ENCODE measurements around the gene SH3GL1. TPM values are rescaled to one million over a fixed set of nuclear protein-coding genes. Genes with fewer than 3 reads are reported as not detected.

The SH3GL1 gene
- total RNA-seq, 2 experiments from 2014 or later: 40.3 to 41.1 TPM

DNA sequence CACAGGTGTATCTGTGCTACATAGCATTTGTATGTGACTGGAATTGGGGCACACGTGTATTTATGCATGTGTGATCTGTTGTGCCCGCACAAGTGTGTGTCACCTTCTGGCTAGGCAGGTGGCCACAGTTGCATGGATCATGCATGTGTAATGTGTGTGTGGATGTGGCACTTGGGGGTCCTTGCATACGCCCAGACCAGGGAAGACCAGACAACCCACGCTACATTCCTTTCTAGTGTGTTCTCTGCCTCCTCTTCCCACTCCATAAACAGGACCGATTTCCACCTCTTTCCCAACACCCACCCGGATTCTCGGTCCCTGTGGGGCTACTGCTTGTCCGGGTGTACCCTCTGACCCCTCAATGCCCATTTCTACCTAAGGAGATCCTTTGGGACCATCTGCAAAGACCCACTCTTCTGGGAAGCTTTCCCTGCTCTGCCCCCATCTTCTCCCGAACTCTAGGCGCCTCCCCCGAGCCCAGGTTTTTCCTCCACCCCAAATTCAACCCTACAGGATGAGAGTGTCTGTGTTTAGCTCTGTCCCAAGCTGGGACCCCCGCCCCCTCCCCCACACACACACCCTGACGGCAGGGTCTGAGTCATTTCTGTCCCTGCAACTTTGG is 74.0 kb downstream of the SH3GL1 start:
- H3K4me3 Mint-ChIP-seq: peak overlapping the region; percentile 53
- no peak overlapping the region for H3K27ac Mint-ChIP-seq
- H3K4me1 Mint-ChIP-seq: peaks cover 22% of the 10 kb centered on the region
- peaks cover 14% of the 10 kb centered on the region for H3K36me3 Mint-ChIP-seq
- no peak for DNase-seq
- peaks cover 1% of the 10 kb centered on the region for H3K9me3 Mint-ChIP-seq
- no peaks in the 10 kb centered on the region for H3K27me3 Mint-ChIP-seq

DNA sequence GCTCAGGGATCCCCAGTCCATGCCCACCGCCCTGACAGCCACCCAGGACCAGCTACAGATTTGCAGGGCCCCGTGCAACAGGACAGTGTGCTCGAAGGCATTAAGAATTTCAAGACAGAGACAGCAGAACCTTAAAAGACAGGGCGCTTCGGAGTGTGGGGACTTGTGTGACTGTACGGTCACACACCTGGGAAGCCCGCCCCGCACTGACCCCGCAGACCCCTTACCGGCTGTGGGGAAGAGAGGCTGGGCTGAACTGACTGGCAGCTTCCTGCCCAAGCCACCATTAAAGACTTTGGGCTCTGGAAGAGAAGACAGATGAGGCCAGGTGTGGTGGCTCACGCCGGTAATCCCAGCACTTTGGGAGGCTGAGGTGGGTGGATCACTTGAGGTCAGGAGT is 76.1 kb downstream of the SH3GL1 start:
- peaks cover 10% of the 10 kb centered on the region for H3K9me3 Mint-ChIP-seq
- peaks cover 17% of the 10 kb centered on the region for H3K4me1 Mint-ChIP-seq
- H3K4me3 Mint-ChIP-seq: no peak overlapping the region
- H3K27me3 Mint-ChIP-seq: no peaks in the 10 kb centered on the region
- H3K27ac Mint-ChIP-seq: no peak overlapping the region
- no peak for DNase-seq
- H3K36me3 Mint-ChIP-seq: peaks cover 12% of the 10 kb centered on the region

DNA sequence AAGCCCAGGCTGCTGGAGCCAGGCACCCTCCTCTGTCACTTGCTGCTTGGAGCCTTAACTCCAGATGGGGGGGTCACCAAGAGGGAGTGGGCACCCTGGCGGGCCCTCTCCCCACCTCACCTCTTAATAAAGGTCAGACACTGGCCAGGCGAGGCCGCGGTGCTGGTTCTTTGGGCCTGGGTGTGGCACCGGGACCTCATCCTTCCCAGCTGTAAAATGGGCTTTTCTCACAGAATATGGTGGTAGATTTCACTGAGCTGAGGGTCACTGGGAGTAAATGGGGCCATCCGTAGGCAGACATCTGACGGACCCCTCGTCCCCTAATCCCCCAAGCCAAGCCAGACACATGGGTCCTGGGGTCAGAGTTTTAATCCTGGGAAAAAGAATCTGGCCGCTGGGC is 76.7 kb downstream of the SH3GL1 start:
- no peak overlapping the region for H3K27ac Mint-ChIP-seq
- peaks cover 16% of the 10 kb centered on the region for H3K4me1 Mint-ChIP-seq
- peaks cover 13% of the 10 kb centered on the region for H3K36me3 Mint-ChIP-seq
- no peak overlapping the region for H3K4me3 Mint-ChIP-seq
- H3K27me3 Mint-ChIP-seq: no peaks in the 10 kb centered on the region
- DNase-seq: no peak
- peaks cover 12% of the 10 kb centered on the region for H3K9me3 Mint-ChIP-seq

DNA sequence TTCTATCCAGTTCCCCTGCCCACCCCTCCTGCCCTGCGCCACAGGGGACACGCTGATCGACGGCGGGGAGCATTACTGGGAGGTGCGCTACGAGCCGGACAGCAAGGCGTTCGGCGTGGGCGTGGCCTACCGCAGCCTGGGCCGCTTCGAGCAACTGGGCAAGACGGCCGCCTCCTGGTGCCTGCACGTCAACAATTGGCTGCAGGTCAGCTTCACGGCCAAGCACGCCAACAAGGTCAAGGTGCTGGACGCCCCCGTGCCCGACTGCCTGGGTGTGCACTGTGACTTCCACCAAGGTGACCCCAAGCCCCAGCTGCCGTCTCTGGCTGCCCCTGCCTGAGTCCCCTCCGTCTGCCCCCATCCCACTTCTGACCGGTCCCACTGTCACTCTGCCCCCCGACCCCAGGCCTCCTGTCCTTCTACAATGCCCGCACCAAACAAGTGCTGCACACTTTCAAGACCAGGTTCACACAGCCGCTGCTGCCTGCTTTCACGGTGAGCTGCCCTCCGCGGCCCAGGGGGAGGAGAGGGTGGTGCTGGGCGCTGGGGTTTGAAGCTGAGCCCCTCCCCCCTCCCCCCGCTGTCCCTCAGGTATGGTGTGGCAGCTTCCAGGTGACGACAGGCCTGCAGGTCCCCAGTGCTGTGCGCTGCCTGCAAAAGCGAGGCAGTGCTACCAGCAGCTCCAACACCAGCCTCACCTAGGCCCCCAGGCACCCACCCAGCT is 77.2 kb downstream of the SH3GL1 start:
- H3K9me3 Mint-ChIP-seq: peaks cover 12% of the 10 kb centered on the region
- peaks cover 13% of the 10 kb centered on the region for H3K36me3 Mint-ChIP-seq
- no peak for DNase-seq
- H3K27ac Mint-ChIP-seq: no peak overlapping the region
- H3K4me3 Mint-ChIP-seq: no peak overlapping the region
- peaks cover 16% of the 10 kb centered on the region for H3K4me1 Mint-ChIP-seq
- H3K27me3 Mint-ChIP-seq: no peaks in the 10 kb centered on the region

- no peak overlapping the region for H3K27ac Mint-ChIP-seq
- peaks cover 12% of the 10 kb centered on the region for H3K36me3 Mint-ChIP-seq
Observed at GRCh38 chr19:4320419-4320818, 79.9 kb downstream of the SH3GL1 start.

GRCh38 chr19:4319067-4319718 is 81.2 kb downstream of the SH3GL1 start:
- H3K36me3 Mint-ChIP-seq: peaks cover 11% of the 10 kb centered on the region
- H3K27ac Mint-ChIP-seq: no peak overlapping the region
- H3K9me3 Mint-ChIP-seq: peaks cover 10% of the 10 kb centered on the region
- no peaks in the 10 kb centered on the region for H3K27me3 Mint-ChIP-seq
- no peak for DNase-seq
- no peak overlapping the region for H3K4me3 Mint-ChIP-seq
- no peaks in the 10 kb centered on the region for H3K4me1 Mint-ChIP-seq

More at GRCh38 chr19:4320419-4320818, 79.9 kb downstream of the SH3GL1 start:
- no peak overlapping the region for H3K4me3 Mint-ChIP-seq
- peaks cover 10% of the 10 kb centered on the region for H3K9me3 Mint-ChIP-seq
- DNase-seq: no peak
- H3K27me3 Mint-ChIP-seq: no peaks in the 10 kb centered on the region
- no peaks in the 10 kb centered on the region for H3K4me1 Mint-ChIP-seq

GRCh38 chr19:4318460-4318859 is 81.9 kb downstream of the SH3GL1 start:
- Mint-ChIP-seq H3K4me1 (no peaks in the 10 kb centered on the region), H3K36me3 (peaks cover 11% of the 10 kb centered on the region), H3K4me3 (no peak overlapping the region), H3K9me3 (peaks cover 10% of the 10 kb centered on the region), H3K27ac (no peak overlapping the region), H3K27me3 (no peaks in the 10 kb centered on the region)
- DNase-seq: no peak

- DNase-seq: no peak
- H3K4me1 Mint-ChIP-seq: no peaks in the 10 kb centered on the region
- no peaks in the 10 kb centered on the region for H3K27me3 Mint-ChIP-seq
- H3K27ac Mint-ChIP-seq: no peak overlapping the region
- H3K36me3 Mint-ChIP-seq: peaks cover 11% of the 10 kb centered on the region
- H3K9me3 Mint-ChIP-seq: peaks cover 10% of the 10 kb centered on the region
- no peak overlapping the region for H3K4me3 Mint-ChIP-seq
Observed at GRCh38 chr19:4316956-4317355, 83.4 kb downstream of the SH3GL1 start.

DNA sequence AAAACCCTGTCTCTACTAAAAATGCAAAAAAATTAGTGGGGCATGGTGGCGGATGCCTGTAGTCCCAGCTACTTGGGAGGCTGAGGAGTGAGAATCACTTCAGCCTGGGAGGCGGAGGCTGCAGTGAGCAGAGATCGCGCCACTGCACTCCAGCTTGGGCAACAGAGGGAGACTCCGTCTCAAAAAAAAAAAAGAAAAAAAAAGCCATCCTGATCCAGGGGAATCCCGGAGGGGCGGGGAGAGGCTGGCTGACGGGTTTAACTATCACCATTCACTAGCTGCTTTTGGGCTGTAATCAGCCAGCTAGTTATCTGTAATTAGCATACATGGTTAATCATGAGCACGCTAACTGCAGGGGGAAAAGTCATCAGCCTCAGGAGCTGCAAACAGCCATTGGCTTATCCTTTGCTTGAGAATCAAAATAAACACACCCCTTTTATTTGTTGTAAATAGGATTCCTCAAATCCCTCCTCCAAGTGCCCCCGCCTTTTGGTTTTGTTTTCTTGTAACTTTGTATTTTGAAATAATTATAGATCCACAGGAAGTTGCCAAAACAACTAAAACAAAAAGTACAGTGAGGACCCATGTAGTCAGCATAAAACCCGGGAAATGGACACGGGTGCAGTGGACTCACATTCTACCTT is 86.4 kb downstream of the SH3GL1 start:
- no peaks in the 10 kb centered on the region for H3K9me3 Mint-ChIP-seq
- no peak for DNase-seq
- no peaks in the 10 kb centered on the region for H3K4me1 Mint-ChIP-seq
- H3K36me3 Mint-ChIP-seq: peaks cover 16% of the 10 kb centered on the region
- no peak overlapping the region for H3K27ac Mint-ChIP-seq
- no peak overlapping the region for H3K4me3 Mint-ChIP-seq
- H3K27me3 Mint-ChIP-seq: no peaks in the 10 kb centered on the region

Other genes with a start within 250 kb of the SH3GL1 start
- gene CREB3L3, start 246.9 kb downstream of the SH3GL1 start, total RNA-seq: not detected
- 10 to 100 TPM; 27.1 to 27.2 TPM for gene SIRT6, start 218.0 kb downstream of the SH3GL1 start, total RNA-seq
- gene ANKRD24, start 217.9 kb downstream of the SH3GL1 start, total RNA-seq: 1 to 10 TPM; 1.6 TPM
- gene EBI3, start 171.0 kb downstream of the SH3GL1 start, total RNA-seq: 1 to 10 TPM; 6.7 to 8.6 TPM
- gene YJU2, start 153.5 kb downstream of the SH3GL1 start, total RNA-seq: 10 to 100 TPM; 37.6 to 38.5 TPM
- not detected for gene SHD, start 121.3 kb downstream of the SH3GL1 start, total RNA-seq
- gene TMIGD2, start 98.2 kb downstream of the SH3GL1 start, total RNA-seq: 10 to 100 TPM; 12.6 to 14.7 TPM
- 10 to 100 TPM; 21.0 to 21.3 TPM for gene FSD1, start 95.9 kb downstream of the SH3GL1 start, total RNA-seq
- 10 to 100 TPM; 12.3 to 13.1 TPM for gene STAP2, start 61.7 kb downstream of the SH3GL1 start, total RNA-seq
- gene MPND, start 57.0 kb downstream of the SH3GL1 start, total RNA-seq: 10 to 100 TPM; 15.6 to 18.8 TPM
- gene CHAF1A, start 2.1 kb upstream of the SH3GL1 start, total RNA-seq: 10 to 100 TPM; 76.8 to 77.6 TPM
- 10 to 100 TPM; 37.0 to 37.8 TPM for gene UBXN6, start 57.2 kb upstream of the SH3GL1 start, total RNA-seq
- 10 to 100 TPM; 45.5 to 47.0 TPM for gene HDGFL2, start 71.8 kb upstream of the SH3GL1 start, total RNA-seq
- gene PLIN4, start 117.9 kb upstream of the SH3GL1 start, total RNA-seq: not detected
- gene PLIN5, start 134.7 kb upstream of the SH3GL1 start, total RNA-seq: under 1 TPM; 0.32 to 0.56 TPM
- gene LRG1, start 139.5 kb upstream of the SH3GL1 start, total RNA-seq: under 1 TPM; 0.19 to 0.38 TPM
- not detected for gene SEMA6B, start 159.1 kb upstream of the SH3GL1 start, total RNA-seq
- 10 to 100 TPM; 10.7 to 11.3 TPM for gene TNFAIP8L1, start 239.0 kb upstream of the SH3GL1 start, total RNA-seq

Measured in activated naive CD8-positive, alpha-beta T cell treated with anti-CD3 and anti-CD28 coated beads for 36 hours (primary cell).